Erythroblast (primary cell): ENCODE measurements around the gene CA4.
"Not testable (repeated sequence)": the region's sequence is repeated elsewhere in the genome, so short reads cannot be mapped to it uniquely, and the experiment has no call there.

Source experiments
- DNase-seq, 2 experiments: peaks; one replicate each; lab custom pipeline; 2025; lab: John Stamatoyannopoulos, UW
- GATA1 ChIP-seq: IDR thresholded peaks from 2 replicates; pipeline ENCODE4 v1.6.1; 2011; ENCODE audit warnings: low read depth, mild to moderate bottlenecking, control low read depth, low read length, moderate library complexity
- POLR2A ChIP-seq: IDR thresholded peaks from 2 replicates; pipeline ENCODE4 v1.6.1; 2011; ENCODE audit warnings: mild to moderate bottlenecking, low read length

The CA4 gene

GRCh38 chr17:60149691-60150582 lies at the start of gene CA4:
Gene CA4, plus strand, starts transcription at chr17:60149973. Its CDS starts 62 bp downstream, at chr17:60150035.
- TF ChIP-seq POLR2A (no peak), GATA1 (no peak)
- DNase-seq: peak in 1 of 2 experiments; percentile 20

DNA sequence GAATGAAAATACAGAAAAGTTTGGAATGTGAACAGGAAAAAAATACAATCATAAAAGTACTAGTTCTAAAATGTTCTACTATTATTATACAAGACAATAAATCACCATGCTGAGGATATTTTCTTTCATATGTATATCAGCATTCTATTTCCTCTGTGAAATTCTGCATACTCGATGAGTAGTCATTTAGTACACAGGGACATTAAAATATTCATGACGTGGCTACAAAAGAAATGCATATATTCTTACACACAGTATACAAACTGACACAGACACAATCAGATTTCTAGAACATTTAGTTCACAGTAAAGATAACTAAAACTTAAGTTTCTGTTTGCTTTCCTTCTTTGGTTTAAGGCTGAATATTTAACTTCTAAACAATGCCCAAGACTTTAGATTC lies 49.2 kb upstream of the CA4 start:
- DNase-seq: not testable (repeated sequence)

- not testable (repeated sequence) for DNase-seq
Measured at GRCh38 chr17:60102015-60102631, 47.6 kb upstream of the CA4 start.

- DNase-seq: peak in 1 of 2 experiments; percentile 69
- TF ChIP-seq GATA1: no peak
- TF ChIP-seq POLR2A: no peak
Measured at GRCh38 chr17:60102632-60103096, 47.1 kb upstream of the CA4 start.

DNA sequence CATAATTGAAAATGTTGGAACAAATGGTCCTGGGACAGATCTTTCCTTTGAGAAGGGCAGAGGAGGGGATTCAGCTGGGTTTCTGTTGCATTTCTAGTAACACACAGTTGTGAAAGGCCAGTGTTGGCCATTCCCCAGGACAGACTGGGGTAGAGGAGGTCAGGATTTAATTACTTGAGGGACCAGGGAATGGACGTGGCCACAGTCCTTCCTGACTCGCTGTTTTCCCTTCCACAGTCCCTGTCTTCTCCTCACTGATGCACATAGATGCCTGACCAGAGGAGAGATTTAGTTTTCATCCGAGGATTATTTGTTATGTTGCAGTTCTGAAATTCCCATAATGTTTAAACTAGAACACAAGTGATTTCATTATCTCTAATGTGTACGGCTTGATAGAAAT lies 45.8 kb upstream of the CA4 start:
- no peak for TF ChIP-seq POLR2A
- TF ChIP-seq GATA1: no peak
- no peak for DNase-seq

DNA sequence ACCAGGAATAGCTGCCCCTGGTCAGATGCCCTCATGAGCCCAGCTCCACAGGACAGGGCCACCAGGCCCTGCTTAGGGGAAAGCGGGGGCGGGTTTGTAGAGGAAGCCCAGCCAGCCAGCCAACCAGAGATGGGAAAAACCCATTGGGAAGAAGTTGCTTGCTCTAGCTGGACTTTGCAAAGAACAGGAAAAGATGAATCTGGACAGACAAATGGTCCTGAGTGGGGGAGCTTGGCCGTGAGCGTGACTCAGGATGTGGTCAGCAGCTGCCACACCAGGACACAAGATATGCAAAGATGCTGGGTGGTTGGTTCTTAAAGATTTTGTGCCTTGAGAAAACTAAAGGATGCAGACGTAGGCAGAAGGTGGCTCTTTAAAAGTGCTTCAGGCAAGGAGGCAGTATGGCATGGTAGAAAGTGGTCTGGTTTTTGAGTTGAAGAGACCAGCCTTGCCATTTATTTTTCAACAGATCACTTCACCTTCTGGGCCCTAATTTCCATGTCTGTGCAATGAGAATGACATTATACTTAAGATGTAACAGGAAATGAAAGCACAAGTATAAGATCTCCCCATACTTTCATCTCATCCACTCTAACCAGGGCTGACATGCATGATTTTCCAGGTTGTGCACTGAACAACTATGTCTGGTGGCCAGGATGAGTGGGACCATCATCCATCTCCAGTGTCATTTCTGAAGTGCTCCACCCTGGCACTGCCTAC lies 43.3 kb upstream of the CA4 start:
- TF ChIP-seq GATA1 (no peak), POLR2A (no peak)
- DNase-seq: no peak

DNA sequence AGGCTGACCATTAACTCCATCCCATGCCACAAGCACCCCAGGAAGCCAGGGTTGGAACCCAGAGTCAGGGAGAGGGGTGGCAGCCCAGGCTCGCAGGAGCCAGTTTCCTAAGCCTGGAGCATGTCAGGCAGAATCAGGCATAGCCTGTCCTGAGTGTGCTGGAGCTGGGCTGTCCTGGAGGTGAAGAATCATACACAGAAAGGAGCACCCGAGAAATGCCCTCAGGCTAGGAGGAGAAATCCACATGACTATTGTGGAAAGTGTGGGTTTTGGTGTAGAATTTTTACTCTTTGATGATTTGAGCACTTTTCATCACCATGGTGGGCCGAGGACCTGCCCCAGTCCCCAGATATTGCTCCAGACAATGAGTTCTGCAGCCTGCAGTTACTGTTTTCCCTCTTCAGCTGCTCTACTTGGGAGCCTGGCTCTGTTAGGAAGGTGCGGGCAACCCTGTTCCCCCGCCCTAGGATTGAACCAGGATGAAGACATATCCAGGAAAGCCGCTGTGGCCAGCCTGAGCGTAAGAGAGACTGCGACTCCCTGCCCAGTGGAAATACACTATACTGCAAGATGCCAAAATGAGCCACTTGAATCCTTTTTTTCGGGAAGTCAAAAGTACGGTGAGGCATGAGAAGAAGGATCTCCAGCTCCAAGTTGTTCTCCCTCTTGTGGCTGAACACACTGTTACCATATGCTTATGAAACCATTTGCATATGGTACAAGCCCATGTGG lies 42.1 kb upstream of the CA4 start:
- no peak for DNase-seq
- TF ChIP-seq GATA1: no peak
- TF ChIP-seq POLR2A: no peak

- not testable (repeated sequence) for DNase-seq
Measured at GRCh38 chr17:60108309-60108708, 41.5 kb upstream of the CA4 start.

GRCh38 chr17:60108712-60109111 lies 41.1 kb upstream of the CA4 start:
- no peak for DNase-seq
- TF ChIP-seq POLR2A (no peak), GATA1 (no peak)

GRCh38 chr17:60109161-60109560 lies 40.6 kb upstream of the CA4 start:
- TF ChIP-seq POLR2A (no peak), GATA1 (no peak)
- DNase-seq: no peak

DNA sequence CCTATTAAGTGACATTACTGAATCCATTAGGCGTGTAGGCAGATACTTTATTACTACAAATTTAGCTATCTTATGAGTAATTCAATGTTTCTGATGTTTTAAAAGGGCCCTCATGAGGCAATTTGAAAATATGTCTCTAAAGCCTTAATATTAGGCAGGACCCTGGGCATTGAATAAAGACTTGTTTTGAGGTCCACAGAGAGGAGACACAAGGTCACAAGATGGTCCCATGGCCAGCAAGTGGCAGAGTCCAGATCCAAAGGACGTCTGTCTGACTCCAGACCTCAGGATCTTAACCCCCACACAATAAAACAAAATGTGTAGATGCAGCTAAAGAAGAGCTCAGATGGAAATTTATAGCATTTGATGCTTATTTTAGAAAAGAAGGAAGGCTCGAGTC lies 39.2 kb upstream of the CA4 start:
- no peak for DNase-seq
- TF ChIP-seq GATA1: no peak
- TF ChIP-seq POLR2A: no peak

GRCh38 chr17:60111661-60112060 lies 38.1 kb upstream of the CA4 start:
- DNase-seq: not testable (repeated sequence)

- not testable (repeated sequence) for DNase-seq
Measured at GRCh38 chr17:60115364-60115763, 34.4 kb upstream of the CA4 start.

GRCh38 chr17:60116196-60116595 lies 33.6 kb upstream of the CA4 start:
- not testable (repeated sequence) for DNase-seq

DNA sequence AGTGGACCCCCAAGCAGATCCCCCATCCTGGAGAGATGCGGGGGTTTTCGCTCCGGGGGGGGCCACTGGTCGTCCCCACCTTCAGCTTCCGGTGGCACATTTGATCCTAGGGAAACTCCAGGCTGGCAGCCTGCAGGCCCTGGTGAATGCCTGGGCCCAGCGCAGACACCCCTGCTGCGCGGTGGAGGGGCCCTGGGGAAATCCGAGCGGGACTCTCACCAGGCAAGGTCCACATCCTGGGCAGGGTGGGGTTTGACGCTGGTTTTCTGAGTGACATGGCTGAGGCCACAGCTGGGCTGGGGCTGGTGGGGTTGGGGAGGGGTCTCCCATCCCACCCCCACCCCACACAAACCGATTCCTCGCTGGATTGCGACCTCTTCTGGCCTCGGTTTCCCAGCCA lies 30.6 kb upstream of the CA4 start:
- not testable (repeated sequence) for DNase-seq

DNA sequence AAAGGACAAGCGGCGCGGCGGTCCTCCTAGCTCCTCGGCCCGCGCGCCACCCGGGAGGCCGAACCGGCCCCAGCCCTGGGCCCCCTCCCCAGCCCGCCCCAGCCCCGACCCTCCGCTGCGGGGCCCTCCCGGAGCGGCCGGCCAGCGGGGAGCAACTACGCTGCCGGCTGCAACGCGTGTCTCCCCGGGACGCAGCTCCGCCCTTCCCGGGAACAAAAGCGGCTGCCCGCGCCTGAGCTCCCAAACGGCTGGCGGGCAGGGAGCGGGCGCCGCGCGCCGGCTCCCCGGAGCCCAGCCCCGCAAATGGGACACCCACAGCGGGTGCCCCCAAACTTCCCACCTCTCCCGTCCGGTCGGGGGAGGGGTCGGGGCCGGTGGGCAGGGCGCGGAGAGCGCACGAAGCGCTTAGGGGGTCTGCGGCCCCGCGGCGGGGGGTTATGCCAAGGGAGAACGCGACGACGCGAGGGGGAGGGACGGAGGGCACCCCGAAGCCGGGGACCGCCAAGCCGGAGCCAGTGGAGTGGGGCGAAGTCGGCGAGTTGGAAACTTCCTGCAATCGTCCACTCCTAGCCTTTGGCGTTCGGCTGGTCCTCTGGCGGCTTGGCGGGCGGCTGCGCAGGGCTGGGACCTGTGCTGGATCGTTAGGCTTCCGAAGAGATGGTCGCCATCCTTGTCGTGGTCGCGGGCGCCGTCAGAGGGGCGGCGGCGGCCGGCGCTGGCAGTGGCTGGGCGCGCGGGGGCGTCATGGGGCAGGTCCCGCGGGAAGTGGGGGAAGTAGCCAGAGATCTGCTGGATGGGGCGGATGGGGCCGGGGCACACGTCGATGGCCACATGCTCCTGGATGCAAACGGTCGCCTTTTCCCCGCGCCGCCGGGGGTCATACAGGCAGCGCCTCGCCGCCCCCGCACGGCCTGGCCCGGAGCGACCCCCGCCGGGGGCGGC lies 29.7 kb upstream of the CA4 start:
- DNase-seq: not testable (repeated sequence)
